ENCODE data around the gene TTC29.
"Not testable (repeated sequence)": the region's sequence is repeated elsewhere in the genome, so short reads cannot be mapped to it uniquely, and the experiment has no call there.

TTC29 gene

DNA sequence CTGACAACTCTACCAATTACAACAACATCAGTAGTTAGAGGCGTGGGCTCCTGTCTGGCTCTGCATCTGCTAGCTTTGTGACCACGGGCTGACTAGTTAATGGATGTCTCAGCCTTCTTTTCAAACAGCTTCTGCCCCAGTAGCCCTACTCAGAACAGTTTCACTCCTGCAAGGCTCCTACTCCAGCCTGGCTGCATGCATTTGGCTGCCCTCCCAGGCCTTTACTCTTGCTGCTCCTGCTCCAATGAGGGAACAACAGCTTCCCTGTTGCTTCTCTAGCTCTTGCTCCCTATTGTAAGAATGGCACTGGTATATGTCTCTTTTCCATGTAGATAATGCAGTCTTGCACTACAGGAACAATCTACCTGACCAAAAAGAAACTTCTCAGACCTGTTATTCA, 93.3 kb downstream of the TTC29 start:
- DNase-seq, result no peak

DNA sequence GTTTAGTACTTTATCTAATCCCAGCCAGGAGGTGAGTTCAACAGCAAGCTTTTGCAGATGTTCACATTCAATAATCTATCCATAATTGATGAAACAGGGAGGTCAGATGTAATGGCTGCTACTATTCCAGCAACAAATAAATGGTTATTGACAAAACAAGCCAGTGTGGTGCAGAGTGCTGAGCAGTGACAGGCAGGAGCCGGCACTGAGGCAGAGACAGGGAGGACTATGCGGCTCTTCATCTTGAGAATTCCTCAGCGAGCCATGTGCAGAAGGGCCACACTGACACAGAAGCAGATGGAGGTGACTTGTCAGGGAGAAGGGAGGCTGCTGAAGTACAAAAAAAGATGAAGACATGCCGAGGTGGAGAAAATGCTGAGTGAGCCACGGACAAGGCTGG, 98.3 kb downstream of the TTC29 start:
- DNase-seq, result no peak

DNA sequence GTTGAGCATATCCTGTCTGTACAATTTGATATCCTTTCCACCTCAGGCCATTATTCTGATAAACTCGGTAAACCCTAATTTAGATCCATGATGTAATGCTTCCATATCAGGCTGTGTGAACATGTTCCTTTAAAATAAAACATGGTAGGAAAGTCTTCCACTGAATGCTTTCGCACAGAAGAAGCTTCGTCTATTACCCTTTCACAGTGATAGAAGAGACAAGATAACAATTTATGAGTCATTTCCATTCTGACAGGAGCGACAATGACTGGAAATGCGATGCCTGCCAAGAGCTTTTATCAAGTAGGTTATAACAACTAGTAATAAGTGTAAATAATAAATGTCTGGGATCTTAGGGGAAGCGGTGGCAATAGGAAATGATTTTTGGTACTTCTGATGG, 98.8 kb downstream of the TTC29 start:
- DNase-seq, result no peak

DNA sequence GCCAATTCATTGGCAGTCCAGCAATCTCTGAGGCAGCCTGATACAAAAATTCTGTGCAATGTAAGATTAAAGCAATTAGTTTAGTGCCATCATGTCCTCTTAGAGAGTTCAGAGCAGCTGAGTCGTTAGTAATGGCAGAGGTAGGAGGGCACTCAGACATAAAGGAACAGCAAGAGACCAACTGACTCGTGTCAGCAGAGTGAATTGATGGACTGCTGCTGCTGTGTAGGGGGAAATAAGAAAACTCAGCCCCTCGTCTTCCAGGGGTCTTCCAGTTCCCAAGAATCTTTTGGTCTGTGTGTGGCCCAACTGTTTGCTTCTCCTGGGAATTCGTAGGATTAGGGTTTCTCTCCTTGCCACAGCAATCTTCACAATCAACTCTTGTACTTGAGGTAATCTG, 100.9 kb downstream of the TTC29 start:
- no peak for DNase-seq

DNA sequence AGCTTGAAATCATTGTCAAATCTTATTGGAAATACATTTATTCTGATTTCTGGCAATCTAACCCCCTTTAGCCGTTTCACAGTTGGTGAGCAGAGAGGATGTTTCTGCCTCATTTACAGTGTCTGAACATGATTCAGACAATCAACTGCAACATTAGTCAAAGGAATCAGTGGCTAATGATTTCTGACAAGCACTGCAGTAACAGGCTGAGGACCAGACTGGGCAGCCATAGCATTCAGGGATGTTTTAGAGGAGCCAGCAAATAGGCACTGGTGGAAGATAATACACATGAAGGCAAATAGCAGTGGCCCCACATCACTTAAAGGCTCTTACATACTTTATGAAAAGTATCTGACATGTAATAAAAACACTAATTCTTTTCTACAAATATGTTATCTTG, 102.8 kb downstream of the TTC29 start:
- DNase-seq, result no peak

DNA sequence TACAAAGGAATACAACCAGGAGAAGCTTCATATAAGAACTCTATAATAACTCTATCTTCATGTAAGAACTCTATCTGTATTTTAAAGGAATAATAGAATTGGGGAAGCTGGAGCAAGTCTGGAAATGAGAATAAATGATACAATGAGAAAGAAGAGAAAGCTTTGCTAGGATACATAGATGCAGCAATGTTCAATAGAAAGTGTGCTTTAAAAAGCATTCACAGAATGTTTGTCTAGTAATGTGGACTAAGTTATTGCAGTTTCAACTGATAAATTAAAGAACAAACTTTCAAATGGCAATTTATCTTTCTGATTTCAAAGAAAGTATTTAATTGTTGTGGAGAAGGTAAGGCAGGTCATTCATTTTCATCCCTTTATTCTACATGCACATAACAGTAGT, 104.9 kb downstream of the TTC29 start:
- DNase-seq, result no peak

DNA sequence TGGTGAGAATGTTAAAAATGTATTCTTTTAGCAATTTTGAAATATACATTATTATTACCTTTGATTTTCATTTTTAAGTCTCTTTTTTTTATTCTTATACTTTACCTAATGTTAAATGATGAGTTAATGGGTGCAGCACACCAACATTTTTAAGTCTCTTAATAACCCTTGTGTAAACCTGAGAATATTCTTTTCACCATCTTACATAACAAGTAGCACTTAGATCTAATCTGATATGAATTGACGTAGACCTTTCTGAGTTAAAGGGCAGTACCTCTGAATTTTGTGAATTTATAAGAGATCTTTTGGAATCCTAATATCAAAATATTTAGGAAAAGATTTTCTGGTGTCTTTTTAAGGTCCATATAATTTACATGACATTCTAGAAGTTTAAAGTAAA, 110.6 kb downstream of the TTC29 start:
- DNase-seq, result no peak

DNA sequence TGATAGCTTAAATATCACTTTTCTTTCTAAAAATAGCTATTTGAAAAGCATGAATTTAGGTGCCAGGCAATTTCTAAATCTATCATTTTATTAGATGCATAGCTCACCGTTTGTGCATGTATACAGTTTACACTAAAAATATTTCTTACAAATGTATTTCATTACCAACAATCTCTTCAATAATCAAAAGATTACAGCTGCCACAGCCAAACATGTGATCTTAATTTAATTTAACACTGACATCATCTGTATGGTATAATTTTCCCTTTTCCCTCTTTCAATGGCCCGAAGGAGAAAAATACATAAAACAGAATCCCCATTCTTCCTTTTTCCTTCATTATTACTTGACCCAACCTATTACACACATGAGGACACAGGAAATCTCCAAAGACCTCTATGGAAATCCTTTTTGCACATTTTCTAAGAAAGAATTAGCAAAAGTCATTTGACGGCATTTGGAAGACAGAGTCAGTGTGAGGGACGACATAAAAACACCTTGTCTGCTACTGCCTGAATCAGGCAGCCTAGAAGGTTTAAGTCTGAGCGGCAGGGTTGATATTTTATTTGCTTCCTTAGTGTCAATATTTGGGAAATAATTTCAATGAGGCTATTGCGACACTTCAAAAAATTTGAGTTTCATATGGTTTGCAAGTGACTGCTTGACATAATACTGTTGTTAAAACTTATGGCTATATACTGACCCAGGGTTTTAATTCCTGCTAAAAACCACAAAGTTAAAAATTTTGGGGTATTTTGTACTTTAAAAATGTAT, 111.2 kb downstream of the TTC29 start:
- DNase-seq, result no peak

DNA sequence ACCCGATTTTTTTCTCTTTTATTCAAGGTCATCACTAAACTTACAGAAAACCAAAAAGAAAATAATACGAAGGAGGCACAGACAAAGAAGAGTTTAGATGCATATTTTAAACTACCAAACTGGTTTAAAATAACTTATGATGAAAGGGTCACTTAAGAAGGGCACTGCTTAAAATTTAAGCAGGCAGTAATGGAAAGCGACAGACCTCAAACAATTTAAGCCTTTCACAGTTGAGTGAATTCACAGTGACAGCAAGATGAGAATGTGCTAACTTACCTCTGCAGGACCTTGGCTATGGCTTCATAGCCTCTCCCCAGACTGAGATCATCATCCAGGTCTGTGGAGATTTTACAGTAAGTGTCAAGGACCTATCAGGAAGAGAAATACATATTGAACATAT, 112.1 kb downstream of the TTC29 start:
- no peak for DNase-seq

DNA sequence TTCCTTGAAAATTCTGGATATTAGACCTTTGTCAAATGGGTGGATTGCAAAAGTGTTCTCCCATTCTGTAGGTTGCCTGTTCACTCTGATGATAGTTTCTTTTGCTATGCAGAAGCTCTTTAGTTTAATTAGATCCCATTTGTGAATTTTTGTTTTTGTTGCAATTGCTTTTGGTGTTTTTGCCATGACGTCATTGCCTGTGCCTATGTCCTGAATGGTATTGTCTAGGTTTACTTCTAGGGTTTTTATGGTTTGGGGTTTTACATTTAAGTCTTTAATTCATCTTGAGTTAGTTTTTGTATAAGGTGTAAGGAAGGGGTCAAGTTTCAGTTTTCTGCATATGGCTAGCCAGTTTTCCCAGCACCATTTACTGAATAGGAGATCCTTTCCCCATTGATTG, 122.7 kb downstream of the TTC29 start:
- not testable (repeated sequence) for DNase-seq

DNA sequence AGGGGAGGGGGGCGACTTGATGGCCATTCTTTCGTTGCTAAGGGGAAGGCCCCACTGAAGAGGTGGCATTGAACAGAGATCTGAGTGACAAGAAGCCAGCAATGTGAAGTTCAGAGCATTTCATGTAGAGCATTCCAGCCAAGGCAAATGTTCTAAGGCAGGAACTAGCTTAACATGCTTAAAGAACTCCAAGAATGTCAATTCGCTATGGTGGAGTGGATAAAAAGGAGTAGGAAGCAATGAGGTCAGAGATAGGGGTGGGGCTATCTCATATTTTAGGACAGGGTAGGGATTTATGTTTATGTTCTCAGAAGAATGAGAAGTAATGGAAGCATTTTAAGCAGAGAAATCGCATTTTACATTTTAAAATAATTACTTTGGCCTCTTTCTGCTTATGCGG, 130.9 kb downstream of the TTC29 start:
- no peak for DNase-seq

DNA sequence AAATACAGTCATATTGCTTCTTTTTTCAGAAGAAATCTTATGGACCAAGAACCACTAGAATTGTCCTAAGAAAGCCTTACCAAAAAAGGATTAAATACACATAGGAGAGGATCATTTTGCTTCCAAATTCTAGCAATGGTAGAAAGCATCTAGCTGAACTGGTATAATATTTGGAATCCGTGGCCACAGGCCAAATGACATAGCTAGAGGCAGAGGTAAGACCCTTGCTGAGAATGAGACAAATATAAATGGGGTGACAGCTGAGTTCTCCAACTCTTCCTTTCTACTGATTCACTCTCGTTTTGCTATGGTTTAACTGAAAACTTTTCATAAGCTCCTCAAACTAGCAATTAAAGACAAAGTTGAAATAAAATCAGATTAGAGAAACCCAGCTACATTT, 150.0 kb downstream of the TTC29 start:
- DNase-seq, result no peak

DNA sequence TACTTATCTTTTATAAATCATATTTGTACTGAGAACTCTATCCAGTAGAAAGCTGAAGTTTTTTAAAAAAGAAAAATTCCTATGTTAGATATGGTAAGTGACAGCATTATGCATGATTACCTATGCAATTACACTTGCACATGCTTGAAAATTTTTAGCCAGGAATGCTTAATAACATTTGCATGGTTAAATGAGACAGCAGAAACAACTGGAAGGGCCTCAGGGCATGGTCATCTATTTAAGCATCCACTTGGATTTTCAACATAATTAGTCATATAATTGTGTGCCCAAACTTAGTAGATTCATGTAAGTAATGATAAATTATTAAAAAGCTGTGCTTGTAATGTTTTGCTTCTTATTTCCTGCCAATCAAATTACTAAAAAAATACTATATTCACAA, 151.9 kb downstream of the TTC29 start:
- DNase-seq, result no peak

DNA sequence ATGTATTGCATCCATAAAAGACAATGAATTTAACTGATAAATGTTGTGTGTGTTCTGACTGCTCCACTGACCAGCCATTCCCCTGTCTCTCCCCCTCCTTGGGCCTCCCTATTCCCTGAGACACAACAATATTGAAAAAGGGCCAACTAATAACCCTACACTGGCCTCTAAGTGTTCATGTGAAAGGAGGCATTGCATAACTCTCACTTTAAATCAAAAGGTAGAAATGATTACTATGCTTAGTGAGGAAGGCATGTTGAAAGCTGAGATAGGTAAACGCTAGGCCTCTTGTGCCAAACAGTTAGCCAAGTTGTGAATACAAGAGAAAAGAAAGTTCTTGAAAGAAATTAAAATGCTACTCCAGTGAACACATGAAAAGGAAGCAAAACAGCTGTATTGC, 154.2 kb downstream of the TTC29 start:
- no peak for DNase-seq

DNA sequence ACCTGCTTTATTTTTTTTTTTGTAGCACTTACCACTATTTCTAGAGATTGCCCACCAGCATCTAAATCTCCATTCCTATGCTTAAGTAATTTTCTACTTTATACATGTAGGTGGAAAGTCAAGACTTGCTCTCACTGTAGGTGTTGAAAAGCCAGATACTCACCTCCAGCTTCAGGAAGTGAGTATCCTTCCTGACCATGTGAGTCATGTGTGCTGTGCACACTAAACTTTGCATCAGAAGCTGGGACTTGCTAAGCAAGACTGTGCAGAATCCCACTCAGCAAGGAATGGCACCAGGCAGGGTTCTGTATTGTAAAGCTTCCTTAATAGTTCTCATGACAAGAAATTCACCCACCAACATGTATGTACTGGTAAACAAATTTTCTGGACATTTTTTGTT, 155.1 kb downstream of the TTC29 start:
- DNase-seq, result no peak

DNA sequence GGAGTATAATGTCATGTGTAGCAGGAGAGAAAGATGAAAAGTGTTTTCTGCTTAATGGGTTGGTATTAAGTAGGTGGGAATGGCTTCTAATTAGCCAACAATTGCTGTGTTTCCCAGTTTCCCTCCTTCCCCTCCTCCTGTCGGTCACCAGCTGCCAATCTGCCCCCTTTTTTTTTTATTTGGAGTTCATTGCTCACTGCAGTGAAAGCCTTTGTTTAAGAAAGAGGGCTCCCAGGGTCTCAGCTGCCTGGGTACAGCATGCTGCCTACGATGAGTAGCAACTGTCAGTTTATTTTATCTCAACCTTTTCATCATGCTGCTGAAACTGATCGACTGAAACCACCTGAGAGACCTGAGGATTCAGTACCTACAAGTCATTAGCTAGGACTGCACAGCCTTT, 157.9 kb downstream of the TTC29 start:
- no peak for DNase-seq

DNA sequence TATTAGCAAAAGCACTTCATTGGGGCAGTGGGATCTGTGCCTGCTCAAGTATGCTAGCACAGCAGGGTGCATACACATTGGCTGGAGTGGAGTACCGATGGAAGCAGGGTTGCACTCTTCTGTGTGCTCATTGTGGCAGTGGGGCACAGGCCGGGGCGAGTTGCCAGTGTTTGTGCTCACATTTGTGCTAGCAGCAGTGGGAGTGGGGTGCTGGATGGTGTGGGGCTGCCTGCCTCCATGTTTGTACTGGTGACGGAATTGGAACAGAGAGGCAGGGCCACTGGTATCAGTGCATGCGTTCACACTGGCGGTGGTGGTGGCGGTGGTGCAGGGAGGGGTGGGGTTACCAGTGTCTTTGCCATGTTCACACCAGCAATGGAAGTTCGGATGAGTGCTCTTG, 169.0 kb downstream of the TTC29 start:
- DNase-seq, result no peak

DNA sequence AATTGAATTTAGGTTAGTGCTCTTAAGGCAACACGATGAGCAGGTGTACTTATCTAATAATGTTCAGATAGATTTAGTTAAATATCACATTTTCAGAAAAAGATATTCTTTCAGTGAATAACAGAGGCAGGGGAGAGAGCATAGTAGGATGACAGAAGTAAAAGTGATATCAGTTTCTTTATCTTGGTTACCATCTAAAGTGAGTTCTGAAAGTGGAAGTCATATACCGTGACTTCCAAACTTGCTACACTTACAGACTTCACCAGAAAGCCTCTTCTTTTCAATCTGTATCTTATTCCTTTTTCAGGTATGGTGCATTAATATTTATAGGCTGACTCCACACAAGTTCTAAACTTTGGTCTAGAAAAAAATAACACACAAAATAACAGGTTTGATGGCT, 182.1 kb downstream of the TTC29 start:
- DNase-seq, result no peak

DNA sequence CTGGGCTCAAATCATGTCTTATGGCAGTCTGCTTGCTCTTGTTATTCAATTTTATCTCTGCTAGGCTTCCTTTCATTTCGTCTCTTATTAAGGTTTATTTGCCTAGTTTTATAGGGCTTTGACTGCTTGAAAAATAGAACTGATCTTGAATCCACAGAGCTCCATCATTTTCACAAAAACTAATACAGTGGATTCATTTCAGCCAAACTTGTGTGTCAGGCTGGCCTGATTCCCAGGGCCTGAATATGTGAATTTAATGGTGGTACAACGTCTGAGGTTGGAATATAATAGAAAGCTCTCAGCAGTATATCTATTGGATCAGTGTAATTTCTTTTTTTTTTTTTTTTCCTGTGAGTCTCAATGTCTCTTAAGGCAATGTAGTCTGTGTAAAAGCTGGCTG, 183.6 kb downstream of the TTC29 start:
- no peak for DNase-seq

DNA sequence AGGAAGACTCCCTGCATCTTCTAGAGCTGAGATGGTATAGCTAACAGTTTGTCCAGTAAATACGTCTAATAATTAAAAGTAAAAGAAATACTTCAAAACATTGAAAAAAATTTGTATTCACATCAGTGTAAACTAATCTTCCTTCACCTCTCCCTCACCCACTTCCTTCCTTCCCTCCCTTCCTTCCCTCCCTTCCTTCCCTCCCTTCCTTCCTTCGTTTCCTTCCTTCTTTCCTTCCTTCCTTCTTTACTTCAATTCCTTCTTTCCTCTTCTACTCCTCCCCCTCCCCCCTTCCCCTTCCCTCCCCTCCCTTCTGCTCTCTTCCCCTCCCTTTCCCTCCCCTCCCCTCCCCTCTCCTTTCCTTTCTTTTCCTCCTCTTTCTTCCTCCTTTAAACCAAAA, 203.2 kb downstream of the TTC29 start:
- DNase-seq, result no peak

DNA sequence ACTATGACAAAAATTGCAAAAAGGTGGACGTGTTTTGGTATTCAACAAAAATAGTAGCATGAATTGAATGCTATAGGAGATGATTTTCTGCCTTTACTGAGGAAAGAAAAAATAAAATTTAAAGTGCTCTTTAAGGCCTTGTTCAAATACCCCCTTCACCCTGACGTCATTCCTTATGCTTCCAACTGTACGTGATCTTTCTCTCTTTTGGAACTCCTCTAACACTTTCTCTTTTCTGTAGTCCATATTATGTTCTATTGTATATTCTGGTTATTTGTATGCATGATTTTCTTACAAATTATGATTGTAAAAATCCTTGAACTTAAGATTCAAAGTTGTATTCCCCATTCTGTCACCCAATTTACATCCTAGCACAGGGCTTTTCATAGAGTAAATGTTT, 206.5 kb downstream of the TTC29 start:
- DNase-seq, result no peak

DNA sequence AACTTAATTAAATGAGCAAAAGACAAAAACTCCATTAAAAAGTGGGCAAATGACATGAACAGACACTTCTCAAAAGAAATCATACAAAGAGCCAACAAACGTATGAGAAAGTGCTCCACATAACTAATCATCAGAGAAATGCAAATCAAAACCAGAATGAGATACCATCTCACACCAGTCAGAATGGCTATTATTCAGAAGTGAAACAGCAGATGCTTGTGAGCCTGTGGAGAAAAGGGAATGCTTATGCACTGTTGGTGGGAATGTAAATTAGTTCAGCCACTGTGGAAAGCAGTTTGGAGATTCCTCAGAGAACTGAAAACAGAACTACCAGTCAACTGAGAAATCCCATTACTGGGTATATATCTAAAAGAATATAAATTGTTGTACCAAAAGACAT, 222.1 kb downstream of the TTC29 start:
- DNase-seq, result not testable (repeated sequence)

DNA sequence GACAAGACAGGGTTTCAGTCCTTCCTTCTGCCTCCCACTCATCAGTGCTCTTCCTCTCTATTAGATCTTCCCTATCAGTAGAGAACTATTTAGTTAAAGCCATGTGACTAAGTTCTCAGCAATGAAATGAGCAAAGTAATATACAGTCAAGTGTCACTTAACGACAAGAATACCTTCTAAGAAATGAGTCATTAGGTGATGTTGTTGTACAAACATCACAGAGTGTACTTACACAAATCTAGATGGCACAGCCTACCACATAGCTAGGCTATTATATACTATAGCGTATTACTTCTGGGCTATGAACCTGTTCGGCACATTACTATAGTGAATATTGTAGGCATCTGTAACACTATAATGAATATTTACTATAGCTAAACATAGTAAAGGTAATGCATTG, 235.7 kb downstream of the TTC29 start:
- no peak for DNase-seq

DNA sequence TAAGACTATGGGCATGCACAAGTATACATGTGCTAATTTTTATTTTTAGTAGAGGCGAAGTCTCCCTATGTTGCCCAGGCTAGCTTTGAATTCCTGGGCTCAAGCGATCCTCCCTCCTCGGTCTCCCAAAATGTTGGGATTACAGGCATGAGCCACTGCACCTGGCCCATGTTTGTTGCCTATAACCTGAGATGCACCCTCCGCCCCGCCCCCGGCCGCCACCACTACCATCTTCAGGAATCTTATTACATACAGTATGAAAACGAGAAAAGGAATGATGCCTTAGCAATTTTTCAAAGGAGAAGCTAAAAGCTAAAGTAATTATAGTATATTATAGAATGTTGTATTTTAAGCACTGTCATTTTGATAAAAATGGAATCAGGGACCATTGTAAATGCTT, 245.8 kb downstream of the TTC29 start:
- no peak for DNase-seq

DNA sequence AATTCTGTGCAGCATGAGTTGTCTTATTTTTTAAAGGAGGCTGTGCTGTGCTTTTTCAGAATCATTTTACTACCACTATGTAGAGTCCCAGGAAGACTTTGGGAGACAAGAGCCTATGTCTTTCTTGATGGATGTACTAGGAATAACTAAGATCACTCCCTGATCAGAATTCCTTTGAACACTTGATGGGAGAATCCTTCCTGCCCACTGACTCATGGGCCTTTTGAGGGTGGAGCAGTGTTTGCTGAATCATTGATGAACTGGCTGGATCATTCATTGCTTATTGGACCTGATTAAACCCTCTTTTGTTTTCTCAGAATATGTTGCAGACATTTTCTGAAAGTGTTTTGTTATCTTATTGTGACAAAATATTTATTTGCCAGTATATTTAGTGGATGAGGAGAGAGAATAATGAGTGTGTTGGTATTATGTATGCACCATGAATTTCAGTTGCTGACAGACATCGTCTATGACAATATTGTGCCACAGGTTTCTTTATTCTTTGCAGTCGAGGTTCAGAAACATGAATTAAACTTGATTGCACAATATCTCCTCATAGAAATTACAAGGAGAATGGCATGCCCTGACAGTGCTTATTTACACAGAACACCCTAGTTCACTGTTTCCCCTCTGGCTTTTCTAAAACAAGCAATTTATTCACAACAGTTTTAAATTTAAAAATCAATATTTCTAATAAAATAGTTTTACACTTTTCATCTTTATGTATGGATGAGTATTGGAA, 270.7 kb downstream of the TTC29 start:
- no peak for DNase-seq
